Ovary (tissue), 3 donors: ENCODE results near the gene TMA7B.

Source experiments
- CTCF ChIP-seq, 3 donors: fragments of 450-650 bp in 2 of 3; fragments of 200-600 bp in 1 of 3; IDR thresholded peaks; one replicate each; pipeline versions ENCODE4 v1.5.1 to v1.8.0; 2016 to 2022; ENCODE audit warnings: antibody characterized with exemption in 3 of 3, mild to moderate bottlenecking in 1 of 3
- POLR2A ChIP-seq: fragments of 450-650 bp; IDR thresholded peaks from one replicate; pipeline ENCODE4 v1.6.1; 2017; ENCODE audit warnings: antibody characterized with exemption, mild to moderate bottlenecking, moderate library complexity
- donor health status: DM: no; HTN: no; CAD: no.

GRCh38 chr22:39949964-39950737 lies 10.0 kb upstream of the TMA7B start:
- TF ChIP-seq CTCF (IDR thresholded peaks at IDR 0.05) (no peak), POLR2A (no peak)
